ENCODE data around the gene CCDC9. TPM values are rescaled to one million over a fixed set of nuclear protein-coding genes. Genes with fewer than 3 reads are reported as not detected.

The CCDC9 gene
- total and polyA plus RNA-seq, 5 donors, result 18.1 to 27.8 (median 24.3) TPM

GRCh38 chr19:47264629-47265028, 8.3 kb downstream of the CCDC9 start:
- no peak for ATAC-seq
- H3K27me3 ChIP-seq (ENCODE audit: control insufficient read depth, insufficient read depth), result no peaks in the 10 kb centered on the region

GRCh38 chr19:47266401-47266941, 10.1 kb downstream of the CCDC9 start:
- intact Hi-C loops (cut with DNase I), result no loop called here
- DNase-seq (no peak), ATAC-seq (peak in 1 of 2 donors; percentile 3)
- no peaks in the 10 kb centered on the region for H3K27me3 ChIP-seq (ENCODE audit: control insufficient read depth, insufficient read depth)
- no peak overlapping the region for H3K4me3 ChIP-seq (ENCODE audit: low read length)
- no peaks in the 10 kb centered on the region for H3K9me3 ChIP-seq (ENCODE audit: control insufficient read depth, low read length)
- H3K4me1 ChIP-seq (ENCODE audit: control insufficient read depth, insufficient read depth, low read length), result no peaks in the 10 kb centered on the region
- no peak overlapping the region for H3K27ac ChIP-seq (ENCODE audit: low read length)
- 94% methylated on average over 21 of the region's 21 CpGs for WGBS

More at GRCh38 chr19:47264629-47265028, 8.3 kb downstream of the CCDC9 start:
- WGBS, result 95% methylated on average over 30 of the region's 30 CpGs
- Histone ChIP-seq H3K4me1 (ENCODE audit: control insufficient read depth, insufficient read depth, low read length) (no peaks in the 10 kb centered on the region), H3K9me3 (ENCODE audit: control insufficient read depth, low read length) (no peaks in the 10 kb centered on the region), H3K4me3 (ENCODE audit: low read length) (no peak overlapping the region), H3K27ac (ENCODE audit: low read length) (no peak overlapping the region)
- intact Hi-C loops (cut with DNase I), result no loop called here
- no peak for DNase-seq

- Histone ChIP-seq H3K27me3 (ENCODE audit: control insufficient read depth, insufficient read depth) (no peaks in the 10 kb centered on the region), H3K9me3 (ENCODE audit: control insufficient read depth, low read length) (no peaks in the 10 kb centered on the region), H3K4me3 (ENCODE audit: low read length) (no peak overlapping the region), H3K27ac (ENCODE audit: low read length) (no peak overlapping the region), H3K4me1 (ENCODE audit: control insufficient read depth, insufficient read depth, low read length) (no peaks in the 10 kb centered on the region)
- WGBS, result 89% methylated on average over 14 of the region's 14 CpGs
- DNase-seq (no peak), ATAC-seq (no peak)
- intact Hi-C loops (cut with DNase I), result no loop called here
Observed at GRCh38 chr19:47267350-47267759, 11.0 kb downstream of the CCDC9 start.

- intact Hi-C loops (cut with DNase I), result no loop called here
- 93% methylated on average over 6 of the region's 6 CpGs for WGBS
- no peak overlapping the region for H3K27ac ChIP-seq (ENCODE audit: low read length)
Observed at GRCh38 chr19:47268028-47268427, 11.7 kb downstream of the CCDC9 start.

GRCh38 chr19:47269596-47269995, 13.3 kb downstream of the CCDC9 start:
- Histone ChIP-seq H3K27me3 (ENCODE audit: control insufficient read depth, insufficient read depth) (no peaks in the 10 kb centered on the region), H3K27ac (ENCODE audit: low read length) (no peak overlapping the region), H3K4me3 (ENCODE audit: low read length) (no peak overlapping the region), H3K4me1 (ENCODE audit: control insufficient read depth, insufficient read depth, low read length) (no peaks in the 10 kb centered on the region), H3K9me3 (ENCODE audit: control insufficient read depth, low read length) (no peaks in the 10 kb centered on the region)
- intact Hi-C loops (cut with DNase I), result no loop called here
- DNase-seq (no peak), ATAC-seq (no peak)
- WGBS, result 87% methylated on average over 7 of the region's 7 CpGs

More at GRCh38 chr19:47268028-47268427, 11.7 kb downstream of the CCDC9 start:
- Histone ChIP-seq H3K27me3 (ENCODE audit: control insufficient read depth, insufficient read depth) (no peaks in the 10 kb centered on the region), H3K4me1 (ENCODE audit: control insufficient read depth, insufficient read depth, low read length) (no peaks in the 10 kb centered on the region), H3K9me3 (ENCODE audit: control insufficient read depth, low read length) (no peaks in the 10 kb centered on the region), H3K4me3 (ENCODE audit: low read length) (no peak overlapping the region)
- ATAC-seq (no peak), DNase-seq (no peak)

GRCh38 chr19:47270408-47270807, 14.1 kb downstream of the CCDC9 start:
- 94% methylated on average over 10 of the region's 10 CpGs for WGBS
- H3K4me1 ChIP-seq (ENCODE audit: control insufficient read depth, insufficient read depth, low read length), result no peaks in the 10 kb centered on the region
- intact Hi-C loops (cut with DNase I), result no loop called here

GRCh38 chr19:47271949-47272348, 15.6 kb downstream of the CCDC9 start:
- WGBS, result 71% methylated on average over 6 of the region's 6 CpGs
- intact Hi-C loops (cut with DNase I), result no loop called here
- no peak for ATAC-seq

More at GRCh38 chr19:47270408-47270807, 14.1 kb downstream of the CCDC9 start:
- no peak overlapping the region for H3K27ac ChIP-seq (ENCODE audit: low read length)
- no peaks in the 10 kb centered on the region for H3K9me3 ChIP-seq (ENCODE audit: control insufficient read depth, low read length)
- DNase-seq (no peak), ATAC-seq (no peak)
- H3K4me3 ChIP-seq (ENCODE audit: low read length), result no peak overlapping the region
- no peaks in the 10 kb centered on the region for H3K27me3 ChIP-seq (ENCODE audit: control insufficient read depth, insufficient read depth)

GRCh38 chr19:47272448-47273312, 16.4 kb downstream of the CCDC9 start:
- peak in 1 of 2 donors; percentile 0 for ATAC-seq
- H3K4me1 ChIP-seq (ENCODE audit: control insufficient read depth, insufficient read depth, low read length), result no peaks in the 10 kb centered on the region

More at GRCh38 chr19:47271949-47272348, 15.6 kb downstream of the CCDC9 start:
- Histone ChIP-seq H3K4me1 (ENCODE audit: control insufficient read depth, insufficient read depth, low read length) (no peaks in the 10 kb centered on the region), H3K4me3 (ENCODE audit: low read length) (no peak overlapping the region), H3K27ac (ENCODE audit: low read length) (no peak overlapping the region), H3K27me3 (ENCODE audit: control insufficient read depth, insufficient read depth) (no peaks in the 10 kb centered on the region), H3K9me3 (ENCODE audit: control insufficient read depth, low read length) (no peaks in the 10 kb centered on the region)
- no peak for DNase-seq

GRCh38 chr19:47273313-47274070, 17.2 kb downstream of the CCDC9 start:
- intact Hi-C loops (cut with DNase I), result no loop called here
- DNase-seq (peak; percentile 95 to 98 (median 97)), ATAC-seq (peak; percentile 86)
- H3K27me3 ChIP-seq (ENCODE audit: control insufficient read depth, insufficient read depth), result no peaks in the 10 kb centered on the region
- H3K4me1 ChIP-seq (ENCODE audit: control insufficient read depth, insufficient read depth, low read length), result no peaks in the 10 kb centered on the region
- no peaks in the 10 kb centered on the region for H3K9me3 ChIP-seq (ENCODE audit: control insufficient read depth, low read length)
- H3K4me3 ChIP-seq (ENCODE audit: low read length), result peak overlapping the region; percentile 61
- WGBS, result under 1% methylated on average over 54 of the region's 54 CpGs
- peak overlapping the region; percentile 94 for H3K27ac ChIP-seq (ENCODE audit: low read length)

More at GRCh38 chr19:47272448-47273312, 16.4 kb downstream of the CCDC9 start:
- intact Hi-C loops (cut with DNase I), result no loop called here
- DNase-seq, result peak; percentile 63 to 84 (median 82)
- 30% methylated on average over 42 of the region's 42 CpGs for WGBS
- Histone ChIP-seq H3K4me3 (ENCODE audit: low read length) (peak overlapping the region; percentile 61), H3K9me3 (ENCODE audit: control insufficient read depth, low read length) (no peaks in the 10 kb centered on the region), H3K27ac (ENCODE audit: low read length) (peak overlapping the region; percentile 94), H3K27me3 (ENCODE audit: control insufficient read depth, insufficient read depth) (no peaks in the 10 kb centered on the region)

GRCh38 chr19:47274071-47274890, 18.0 kb downstream of the CCDC9 start, which contains the start of gene INAFM1:
Gene INAFM1, plus strand, starts transcription at chr19:47274885. Its CDS starts 35 bp downstream, at chr19:47274920.
- H3K4me1 ChIP-seq (ENCODE audit: control insufficient read depth, insufficient read depth, low read length), result no peaks in the 10 kb centered on the region
- peak within 1 kb of the TSS; percentile 99 for H3K27ac ChIP-seq (ENCODE audit: low read length)
- intact Hi-C loops (cut with DNase I), result no loop called here
- H3K4me3 ChIP-seq (ENCODE audit: low read length), result peak within 1 kb of the TSS; percentile 61
- H3K27me3 ChIP-seq (ENCODE audit: control insufficient read depth, insufficient read depth), result no peaks in the 10 kb centered on the region
- ATAC-seq, result peak; percentile 88 to 90
- WGBS, result under 1% methylated on average over 71 of the region's 72 CpGs
- H3K9me3 ChIP-seq (ENCODE audit: control insufficient read depth, low read length), result no peaks in the 10 kb centered on the region
- DNase-seq, result peak; percentile 98 to 100 (median 99)
